Measurements from ENCODE around the gene DHRS7B. TPM values are rescaled to one million over a fixed set of nuclear protein-coding genes. Genes with fewer than 3 reads are reported as not detected.

DHRS7B gene
- total RNA-seq, 4 donors from 2014 or later: 18.8 to 32.4 (median 22.3) TPM

GRCh38 chr17:21129023-21129681 lies 2.4 kb downstream of the DHRS7B start:
- intact Hi-C loops (cut with DNase I): loop anchor here (10.0 kb wide), 2 partner anchors 86 to 386 kb away; partner anchors contain the start of gene TMEM11
- no peak for DNase-seq
- Histone ChIP-seq H3K27me3 (no peaks in the 10 kb centered on the region), H3K27ac (no peak overlapping the region), H3K36me3 (no peaks in the 10 kb centered on the region), H3K4me3 (no peak overlapping the region), H3K4me1 (peaks cover 8 to 49% (median 13%) of the 10 kb centered on the region in 3 donors), H3K9me3 (no peaks in the 10 kb centered on the region)
- TF ChIP-seq POLR2A (IDR thresholded peaks at IDR 0.05): no peak
- TF ChIP-seq CTCF (IDR thresholded peaks at IDR 0.05): peak in 5 of 6 experiments; percentile 29 to 56 (median 47)
- 56 to 57% methylated on average over 9 of the region's 9 CpGs for WGBS, 2 donors

- Histone ChIP-seq H3K36me3 (no peaks in the 10 kb centered on the region), H3K9me3 (no peaks in the 10 kb centered on the region), H3K27me3 (no peaks in the 10 kb centered on the region), H3K4me3 (no peak overlapping the region), H3K27ac (no peak overlapping the region), H3K4me1 (peaks cover 8 to 35% (median 13%) of the 10 kb centered on the region in 3 donors)
- intact Hi-C loops (cut with DNase I): no loop called here
- no peak for DNase-seq
- WGBS, 2 donors: 50 to 63% methylated on average over 4 of the region's 4 CpGs
- TF ChIP-seq POLR2A (IDR thresholded peaks at IDR 0.05): no peak
- no peak for TF ChIP-seq CTCF (IDR thresholded peaks at IDR 0.05)
Measured at GRCh38 chr17:21131137-21131536, 4.4 kb downstream of the DHRS7B start.

GRCh38 chr17:21132428-21132827 lies 5.7 kb downstream of the DHRS7B start:
- no peak for TF ChIP-seq CTCF (IDR thresholded peaks at IDR 0.05)
- TF ChIP-seq POLR2A (IDR thresholded peaks at IDR 0.05): no peak
- peaks cover 0 to 2% (median 0%) of the 10 kb centered on the region in 3 donors for H3K9me3 ChIP-seq
- no peaks in the 10 kb centered on the region for H3K27me3 ChIP-seq
- DNase-seq: no peak
- intact Hi-C loops (cut with DNase I): no loop called here
- no peak overlapping the region for H3K27ac ChIP-seq
- no peak overlapping the region for H3K4me3 ChIP-seq
- 89 to 100% methylated on average over 1 of the region's 1 CpG for WGBS, 2 donors
- H3K4me1 ChIP-seq: peaks cover 4 to 28% (median 10%) of the 10 kb centered on the region in 3 donors
- H3K36me3 ChIP-seq: no peaks in the 10 kb centered on the region

GRCh38 chr17:21134559-21134958 lies 7.8 kb downstream of the DHRS7B start:
- H3K4me3 ChIP-seq: no peak overlapping the region
- no peak overlapping the region for H3K27ac ChIP-seq
- no peak for TF ChIP-seq CTCF (IDR thresholded peaks at IDR 0.05)
- no peak for TF ChIP-seq POLR2A (IDR thresholded peaks at IDR 0.05)
- no peaks in the 10 kb centered on the region for H3K36me3 ChIP-seq
- DNase-seq: no peak
- intact Hi-C loops (cut with DNase I): no loop called here
- peaks cover 0 to 8% (median 0%) of the 10 kb centered on the region in 3 donors for H3K4me1 ChIP-seq
- 93 to 95% methylated on average over 2 of the region's 2 CpGs for WGBS, 2 donors
- H3K9me3 ChIP-seq: peaks cover 0 to 5% (median 4%) of the 10 kb centered on the region in 3 donors
- H3K27me3 ChIP-seq: no peaks in the 10 kb centered on the region

GRCh38 chr17:21140911-21141310 lies 14.1 kb downstream of the DHRS7B start:
- no peaks in the 10 kb centered on the region for H3K36me3 ChIP-seq
- no peaks in the 10 kb centered on the region for H3K4me1 ChIP-seq
- DNase-seq: no peak
- no peak for TF ChIP-seq CTCF (IDR thresholded peaks at IDR 0.05)
- TF ChIP-seq POLR2A (IDR thresholded peaks at IDR 0.05): no peak
- peaks cover 0 to 5% (median 4%) of the 10 kb centered on the region in 3 donors for H3K9me3 ChIP-seq
- no peak overlapping the region for H3K4me3 ChIP-seq
- 74 to 76% methylated on average over 6 of the region's 6 CpGs for WGBS, 2 donors
- no peak overlapping the region for H3K27ac ChIP-seq
- H3K27me3 ChIP-seq: no peaks in the 10 kb centered on the region
- intact Hi-C loops (cut with DNase I): no loop called here

Data from esophagus squamous epithelium (tissue), 5 donors.